Stimulated activated naive B cell treated with anti-CD40 and anti-IgM and Interleukin-4, amounts not matched to agents 10 μg/mL and 1 μg/mL and 100 μg/mL, for 72 hours (primary cell): Measurements from ENCODE around the gene TOGARAM2.

Experiments
- ATAC-seq, 2 donors: fragments of 150-1000 bp; cut with Tn5 transposase; replicated peaks; 2 replicates each; pipeline ENCODE4 v1.10.0; 2021; ENCODE audit warnings: moderate library complexity in 1 of 2
- DNase-seq: peaks from one replicate; pipeline ENCODE4 v3.0.0; 2021
- H3K27ac Mint-ChIP-seq: one replicate; pipeline ENCODE4 v1.8.0; 2022; ENCODE audit warnings: mild to moderate bottlenecking, mixed read lengths
- H3K27me3 Mint-ChIP-seq, 2 donors: one replicate each; pipeline ENCODE4 v1.8.0; 2022; ENCODE audit warnings: mixed read lengths in 2 of 2
- H3K36me3 Mint-ChIP-seq, 2 donors: one replicate each; pipeline ENCODE4 v1.8.0; 2022; ENCODE audit warnings: mixed read lengths in 2 of 2, mild to moderate bottlenecking in 1 of 2
- H3K4me1 Mint-ChIP-seq, 2 donors: one replicate each; pipeline ENCODE4 v1.8.0; 2022; ENCODE audit warnings: mixed read lengths in 2 of 2, mild to moderate bottlenecking in 1 of 2
- H3K4me3 Mint-ChIP-seq, 2 donors: one replicate each; pipeline ENCODE4 v1.8.0; 2022; ENCODE audit warnings: mild to moderate bottlenecking in 2 of 2, mixed read lengths in 2 of 2, moderate library complexity in 1 of 2
- H3K9me3 Mint-ChIP-seq, 2 donors: one replicate each; pipeline ENCODE4 v1.8.0; 2022; ENCODE audit warnings: mixed read lengths in 2 of 2, mild to moderate bottlenecking in 1 of 2

TOGARAM2 gene

DNA sequence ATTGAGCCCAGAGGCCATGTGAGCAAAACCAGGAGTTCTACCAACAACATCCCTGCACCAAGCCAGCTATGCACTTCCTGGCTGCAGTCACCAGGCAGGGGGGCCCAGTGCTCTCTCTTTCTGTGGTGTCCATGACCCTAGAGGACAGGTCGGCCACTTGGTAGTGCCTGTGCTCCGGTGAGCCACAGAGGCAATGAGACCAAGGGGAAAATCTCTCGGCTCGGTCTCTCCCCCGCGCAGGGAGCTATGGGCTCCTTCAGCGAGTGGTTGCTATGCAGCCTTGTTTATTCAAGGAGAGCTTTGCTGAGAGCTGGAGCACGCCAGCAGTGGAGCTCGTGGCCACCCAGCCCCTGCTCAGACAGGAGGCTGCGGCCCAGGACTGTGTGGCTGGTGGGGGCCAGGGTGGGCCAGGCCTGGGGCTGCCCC is at the start of gene TOGARAM2:
Gene TOGARAM2, plus strand, starts transcription at position 283 of the 426 bp plus-strand sequence. CDS start 13,537 bp downstream, outside the sequence.
- no peaks in the 10 kb centered on the region for H3K4me1 Mint-ChIP-seq
- no peak within 1 kb of the TSS for H3K27ac Mint-ChIP-seq
- H3K9me3 Mint-ChIP-seq: peaks cover 0 to 3% of the 10 kb centered on the region in 2 donors
- DNase-seq (no peak), ATAC-seq (peak in 1 of 2 donors; percentile 5)
- H3K36me3 Mint-ChIP-seq: no peaks in the 10 kb centered on the region
- H3K4me3 Mint-ChIP-seq: no peak within 1 kb of the TSS
- H3K27me3 Mint-ChIP-seq: peaks cover 0 to 7% of the 10 kb centered on the region in 2 donors

GRCh38 chr2:28934769-28935168 is 46.3 kb upstream of the TOGARAM2 start:
- Mint-ChIP-seq H3K27me3 (no peaks in the 10 kb centered on the region), H3K27ac (no peak overlapping the region), H3K4me3 (no peak overlapping the region), H3K9me3 (no peaks in the 10 kb centered on the region), H3K36me3 (peaks cover 25 to 39% of the 10 kb centered on the region in 2 donors), H3K4me1 (peaks cover 3 to 9% of the 10 kb centered on the region in 2 donors)
- DNase-seq (no peak), ATAC-seq (no peak)

GRCh38 chr2:28941008-28941407 is 40.1 kb upstream of the TOGARAM2 start:
- ATAC-seq (no peak), DNase-seq (no peak)
- H3K9me3 Mint-ChIP-seq: no peaks in the 10 kb centered on the region
- H3K27ac Mint-ChIP-seq: peak overlapping the region; percentile 14
- peaks cover 3 to 9% of the 10 kb centered on the region in 2 donors for H3K4me1 Mint-ChIP-seq
- H3K27me3 Mint-ChIP-seq: no peaks in the 10 kb centered on the region
- no peak overlapping the region for H3K4me3 Mint-ChIP-seq
- H3K36me3 Mint-ChIP-seq: peaks cover 45 to 64% of the 10 kb centered on the region in 2 donors

DNA sequence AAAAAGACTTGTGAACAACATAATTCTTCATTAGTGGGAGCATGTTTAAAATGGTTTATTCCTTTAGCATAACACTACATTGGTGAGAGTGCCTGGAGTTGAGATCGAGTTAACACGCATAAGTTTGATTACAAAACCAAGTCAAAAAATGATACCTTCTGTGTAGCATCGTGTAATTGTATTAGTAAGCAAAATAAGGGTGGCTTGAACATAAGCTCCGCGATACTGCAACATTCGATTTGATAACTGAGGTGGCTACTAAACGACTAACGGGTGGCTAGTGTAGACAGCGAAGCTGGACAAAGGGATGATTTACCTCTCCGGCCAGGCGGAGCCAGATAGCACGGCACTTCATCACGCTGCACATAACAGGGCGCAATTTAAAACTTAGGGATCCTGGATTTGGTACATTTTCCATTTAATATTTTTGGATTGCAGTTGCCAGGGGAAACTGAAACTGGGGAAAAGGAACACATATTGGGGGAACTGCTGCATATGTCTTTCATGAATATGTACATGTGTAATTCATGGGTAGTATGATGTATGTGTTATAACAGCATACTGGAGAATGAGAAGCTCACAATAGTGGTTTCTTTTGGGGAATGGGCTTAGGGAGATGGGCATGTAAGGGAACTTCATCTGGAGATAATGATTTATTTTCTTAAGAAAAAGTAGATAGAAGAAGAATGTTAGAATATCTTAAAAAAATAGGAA is 36.4 kb upstream of the TOGARAM2 start:
- Mint-ChIP-seq H3K9me3 (peaks cover 0 to 5% of the 10 kb centered on the region in 2 donors), H3K4me1 (peaks cover 2 to 7% of the 10 kb centered on the region in 2 donors), H3K4me3 (no peak overlapping the region), H3K36me3 (peaks cover 51 to 62% of the 10 kb centered on the region in 2 donors), H3K27ac (peak overlapping the region; percentile 47), H3K27me3 (no peaks in the 10 kb centered on the region)
- ATAC-seq (no peak), DNase-seq (no peak)

GRCh38 chr2:28948160-28948559 is 32.9 kb upstream of the TOGARAM2 start:
- H3K36me3 Mint-ChIP-seq: peaks cover 45 to 58% of the 10 kb centered on the region in 2 donors

DNA sequence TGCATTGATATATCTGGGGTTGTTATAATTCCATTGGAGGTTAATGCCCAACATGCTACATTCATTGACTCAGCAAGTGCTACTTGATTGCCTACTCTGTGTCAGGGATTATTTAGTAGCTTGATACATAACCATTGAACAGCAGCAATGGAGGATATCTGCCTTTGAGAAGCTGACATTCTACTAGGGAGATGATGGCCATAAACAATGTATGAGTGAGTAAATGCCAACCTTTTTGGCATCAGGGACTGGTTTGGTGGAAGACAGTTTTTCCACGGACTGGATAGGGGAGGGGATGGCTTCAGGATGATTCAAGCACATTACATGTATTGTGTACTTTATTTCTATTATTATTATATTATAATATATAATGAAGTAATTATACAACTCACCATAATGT is 31.9 kb upstream of the TOGARAM2 start:
- no peak overlapping the region for H3K4me3 Mint-ChIP-seq
- no peak for ATAC-seq
- H3K27ac Mint-ChIP-seq: no peak overlapping the region
- peaks cover 35 to 48% of the 10 kb centered on the region in 2 donors for H3K36me3 Mint-ChIP-seq
- H3K27me3 Mint-ChIP-seq: no peaks in the 10 kb centered on the region
- no peak for DNase-seq
- H3K4me1 Mint-ChIP-seq: peaks cover 19 to 34% of the 10 kb centered on the region in 2 donors
- peaks cover 0 to 5% of the 10 kb centered on the region in 2 donors for H3K9me3 Mint-ChIP-seq

More at GRCh38 chr2:28948160-28948559, 32.9 kb upstream of the TOGARAM2 start:
- peaks cover 19 to 31% of the 10 kb centered on the region in 2 donors for H3K4me1 Mint-ChIP-seq
- no peak overlapping the region for H3K4me3 Mint-ChIP-seq
- no peak for DNase-seq
- peaks cover 0 to 5% of the 10 kb centered on the region in 2 donors for H3K9me3 Mint-ChIP-seq
- H3K27ac Mint-ChIP-seq: no peak overlapping the region
- H3K27me3 Mint-ChIP-seq: no peaks in the 10 kb centered on the region
- no peak for ATAC-seq

DNA sequence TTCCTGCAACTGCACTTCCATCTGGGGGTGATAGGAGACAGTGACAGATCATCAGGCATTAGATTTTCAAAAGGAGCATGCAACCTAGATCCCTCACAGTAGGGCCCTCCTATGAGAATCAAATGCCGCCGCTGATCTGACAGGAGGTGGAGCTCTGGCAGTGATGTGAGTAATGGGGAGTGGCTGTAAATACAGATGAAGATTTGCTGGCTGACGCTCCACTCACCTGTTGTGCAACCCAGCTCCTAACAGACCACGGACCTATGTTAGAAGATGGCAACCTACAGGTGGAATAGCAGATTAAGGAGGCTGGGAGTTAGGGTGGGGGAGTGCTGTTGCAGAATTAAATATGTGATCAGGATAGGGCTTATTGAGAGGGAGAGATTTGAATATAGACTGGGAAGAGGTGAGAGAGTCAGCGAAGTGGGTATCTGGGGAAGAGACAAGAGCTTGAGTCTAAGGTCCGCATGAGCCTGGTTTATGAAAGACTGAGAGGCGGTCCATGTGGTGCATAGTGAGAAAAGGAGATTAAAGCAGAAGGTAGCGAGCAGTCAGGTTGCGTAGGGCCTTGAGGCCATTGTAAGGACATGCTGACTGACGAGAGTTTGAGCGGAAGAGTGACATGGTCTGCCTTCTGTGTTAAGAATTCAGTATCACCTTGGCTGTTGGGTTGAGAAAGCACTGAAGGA is 31.3 kb upstream of the TOGARAM2 start:
- Mint-ChIP-seq H3K27me3 (no peaks in the 10 kb centered on the region), H3K36me3 (peaks cover 31 to 43% of the 10 kb centered on the region in 2 donors), H3K4me3 (no peak overlapping the region), H3K27ac (peak overlapping the region; percentile 31), H3K4me1 (peaks cover 19 to 34% of the 10 kb centered on the region in 2 donors), H3K9me3 (peaks cover 0 to 5% of the 10 kb centered on the region in 2 donors)
- no peak for ATAC-seq
- no peak for DNase-seq

DNA sequence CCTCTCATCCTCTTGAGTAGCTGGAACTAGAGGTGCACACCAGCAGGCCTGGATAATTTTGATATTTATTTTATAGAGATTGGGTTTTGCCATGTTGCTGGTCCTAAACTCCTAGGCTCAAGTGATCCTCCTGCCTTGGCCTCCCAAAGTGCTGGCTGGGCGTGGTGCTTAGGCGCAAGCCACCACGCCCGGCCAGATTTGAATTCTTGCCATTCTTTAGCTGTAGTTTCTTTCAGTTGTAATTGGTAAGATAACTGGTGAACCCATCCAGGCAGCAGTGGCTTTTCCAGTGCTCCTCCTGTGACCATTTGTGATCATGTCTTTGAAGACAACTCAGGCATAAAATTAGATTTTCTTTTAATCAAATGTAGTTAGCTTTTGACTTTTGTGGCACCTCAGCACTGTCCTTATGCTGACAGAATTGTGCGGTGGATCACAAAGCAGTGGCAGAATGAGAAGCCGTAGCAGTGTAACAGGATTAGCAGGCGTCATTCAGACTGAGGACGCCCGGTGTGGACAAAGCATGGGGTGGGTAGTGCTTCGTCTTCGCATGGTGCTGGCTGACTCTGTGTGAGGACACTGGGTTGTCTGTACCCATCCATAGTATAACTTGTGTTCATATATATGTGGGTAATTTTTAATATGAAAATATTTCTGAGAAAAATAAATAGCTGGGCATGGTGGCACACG is 30.0 kb upstream of the TOGARAM2 start:
- ATAC-seq: no peak
- Mint-ChIP-seq H3K27ac (no peak overlapping the region), H3K9me3 (peaks cover 0 to 5% of the 10 kb centered on the region in 2 donors), H3K4me3 (no peak overlapping the region), H3K36me3 (peaks cover 23 to 33% of the 10 kb centered on the region in 2 donors), H3K27me3 (no peaks in the 10 kb centered on the region), H3K4me1 (peaks cover 23 to 34% of the 10 kb centered on the region in 2 donors)
- DNase-seq: no peak

- Mint-ChIP-seq H3K4me3 (no peak overlapping the region), H3K27ac (no peak overlapping the region), H3K9me3 (peaks cover 0 to 5% of the 10 kb centered on the region in 2 donors), H3K36me3 (peaks cover 20 to 28% of the 10 kb centered on the region in 2 donors), H3K4me1 (peaks cover 25 to 29% of the 10 kb centered on the region in 2 donors), H3K27me3 (no peaks in the 10 kb centered on the region)
- DNase-seq (no peak), ATAC-seq (no peak)
These were observed 28.9 kb upstream of the TOGARAM2 start for GRCh38 chr2:28951910-28952835.

GRCh38 chr2:28952836-28953211 is 28.3 kb upstream of the TOGARAM2 start:
- DNase-seq (no peak), ATAC-seq (peak; percentile 33 to 55)
- peaks cover 0 to 5% of the 10 kb centered on the region in 2 donors for H3K9me3 Mint-ChIP-seq

GRCh38 chr2:28955467-28955866 is 25.6 kb upstream of the TOGARAM2 start:
- DNase-seq: no peak
- no peak overlapping the region for H3K27ac Mint-ChIP-seq
- H3K27me3 Mint-ChIP-seq: no peaks in the 10 kb centered on the region
- peaks cover 15 to 19% of the 10 kb centered on the region in 2 donors for H3K4me1 Mint-ChIP-seq
- H3K36me3 Mint-ChIP-seq: peaks cover 3 to 4% of the 10 kb centered on the region in 2 donors
- no peak for ATAC-seq
- H3K9me3 Mint-ChIP-seq: no peaks in the 10 kb centered on the region
- H3K4me3 Mint-ChIP-seq: no peak overlapping the region

More at GRCh38 chr2:28952836-28953211, 28.3 kb upstream of the TOGARAM2 start:
- Mint-ChIP-seq H3K4me3 (no peak overlapping the region), H3K27me3 (no peaks in the 10 kb centered on the region), H3K36me3 (peaks cover 20 to 30% of the 10 kb centered on the region in 2 donors), H3K4me1 (peaks cover 25 to 29% of the 10 kb centered on the region in 2 donors), H3K27ac (no peak overlapping the region)

GRCh38 chr2:28956415-28956826 is 24.7 kb upstream of the TOGARAM2 start:
- peak; percentile 60 to 74 for ATAC-seq
- no peak overlapping the region for H3K4me3 Mint-ChIP-seq

DNA sequence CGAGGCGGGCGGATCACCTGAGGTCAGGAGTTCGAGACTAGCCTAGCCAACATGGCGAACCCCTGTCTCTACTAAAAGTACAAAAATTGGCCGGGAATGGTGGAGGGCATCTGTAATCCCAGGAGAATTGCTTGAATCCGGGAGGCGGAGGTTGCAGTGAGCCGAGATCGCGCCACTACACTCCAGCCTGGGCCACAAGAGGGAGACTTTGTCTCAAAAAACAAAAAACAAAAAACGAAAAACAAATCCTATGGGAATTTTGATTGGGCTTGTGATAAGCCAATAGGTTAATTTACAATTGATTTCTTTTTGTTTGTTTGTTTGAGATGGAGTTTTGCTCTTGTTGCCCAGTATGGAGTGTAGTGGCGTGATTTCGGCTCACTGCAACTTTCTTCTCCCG is 24.2 kb upstream of the TOGARAM2 start:
- no peaks in the 10 kb centered on the region for H3K9me3 Mint-ChIP-seq
- H3K27me3 Mint-ChIP-seq: no peaks in the 10 kb centered on the region
- no peak overlapping the region for H3K4me3 Mint-ChIP-seq
- DNase-seq: no peak
- peaks cover 14 to 15% of the 10 kb centered on the region in 2 donors for H3K4me1 Mint-ChIP-seq
- H3K36me3 Mint-ChIP-seq: peaks cover 2 to 3% of the 10 kb centered on the region in 2 donors
- ATAC-seq: no peak
- H3K27ac Mint-ChIP-seq: no peak overlapping the region

More at GRCh38 chr2:28956415-28956826, 24.7 kb upstream of the TOGARAM2 start:
- no peak for DNase-seq
- Mint-ChIP-seq H3K4me1 (peaks cover 15 to 18% of the 10 kb centered on the region in 2 donors), H3K36me3 (peaks cover 2 to 3% of the 10 kb centered on the region in 2 donors), H3K27ac (no peak overlapping the region), H3K27me3 (no peaks in the 10 kb centered on the region), H3K9me3 (no peaks in the 10 kb centered on the region)
